Mesothelial cell of epicardium (in vitro differentiated cells): ENCODE data around the gene RXRA. TPM values are rescaled to one million over a fixed set of nuclear protein-coding genes. Genes with fewer than 3 reads are reported as not detected.

Experiments used
- DNase-seq, 2 experiments: peaks; one replicate each; pipeline ENCODE4 v3.0.0; 2021; ENCODE audit warnings: low spot score in 2 of 2; ENCODE audit not compliant: unreplicated experiment in 2 of 2
- H3K27ac Mint-ChIP-seq: 2 replicates; pipeline ENCODE4 v1.8.0; 2021; ENCODE audit warnings: mixed read lengths
- H3K27me3 Mint-ChIP-seq: 2 replicates; pipeline ENCODE4 v1.8.0; 2021; ENCODE audit warnings: low read depth, mixed read lengths
- H3K36me3 Mint-ChIP-seq: 2 replicates; pipeline ENCODE4 v1.8.0; 2021; ENCODE audit warnings: mixed read lengths
- H3K4me1 Mint-ChIP-seq: 2 replicates; pipeline ENCODE4 v1.8.0; 2021; ENCODE audit warnings: mixed read lengths
- H3K4me3 Mint-ChIP-seq: 2 replicates; pipeline ENCODE4 v1.8.0; 2021; ENCODE audit warnings: mild to moderate bottlenecking, moderate library complexity, mixed read lengths
- H3K9me3 Mint-ChIP-seq: 2 replicates; pipeline ENCODE4 v1.8.0; 2021; ENCODE audit warnings: mixed read lengths
- total RNA-seq: library from RNA; stranded (reverse); gene quantifications from 3 replicates; pipeline ENCODE4 v1.2.1, GENCODE V29; 2021
- TF ChIP-seq, protein P1 (sequence below): fragments of 200-600 bp; sonication (generic); IDR thresholded peaks from one replicate; pipeline ENCODE4 v1.5.0; 2021; ENCODE audit warnings: antibody characterized with exemption; ENCODE audit not compliant: unreplicated experiment

RXRA gene
- total RNA-seq, 1 donor from 2014 or later = 45.0 TPM

- peaks cover 40% of the 10 kb centered on the region for H3K27me3 Mint-ChIP-seq
- DNase-seq = no peak
- H3K9me3 Mint-ChIP-seq = no peaks in the 10 kb centered on the region
- no peaks in the 10 kb centered on the region for H3K36me3 Mint-ChIP-seq
- H3K4me3 Mint-ChIP-seq = no peak overlapping the region
- TF ChIP-seq, protein P1, sequence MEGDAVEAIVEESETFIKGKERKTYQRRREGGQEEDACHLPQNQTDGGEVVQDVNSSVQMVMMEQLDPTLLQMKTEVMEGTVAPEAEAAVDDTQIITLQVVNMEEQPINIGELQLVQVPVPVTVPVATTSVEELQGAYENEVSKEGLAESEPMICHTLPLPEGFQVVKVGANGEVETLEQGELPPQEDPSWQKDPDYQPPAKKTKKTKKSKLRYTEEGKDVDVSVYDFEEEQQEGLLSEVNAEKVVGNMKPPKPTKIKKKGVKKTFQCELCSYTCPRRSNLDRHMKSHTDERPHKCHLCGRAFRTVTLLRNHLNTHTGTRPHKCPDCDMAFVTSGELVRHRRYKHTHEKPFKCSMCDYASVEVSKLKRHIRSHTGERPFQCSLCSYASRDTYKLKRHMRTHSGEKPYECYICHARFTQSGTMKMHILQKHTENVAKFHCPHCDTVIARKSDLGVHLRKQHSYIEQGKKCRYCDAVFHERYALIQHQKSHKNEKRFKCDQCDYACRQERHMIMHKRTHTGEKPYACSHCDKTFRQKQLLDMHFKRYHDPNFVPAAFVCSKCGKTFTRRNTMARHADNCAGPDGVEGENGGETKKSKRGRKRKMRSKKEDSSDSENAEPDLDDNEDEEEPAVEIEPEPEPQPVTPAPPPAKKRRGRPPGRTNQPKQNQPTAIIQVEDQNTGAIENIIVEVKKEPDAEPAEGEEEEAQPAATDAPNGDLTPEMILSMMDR = no peak
- H3K27ac Mint-ChIP-seq = no peak overlapping the region
- H3K4me1 Mint-ChIP-seq = peaks cover 16% of the 10 kb centered on the region
These were observed 34.0 kb upstream of the RXRA start for GRCh38 chr9:134291961-134292871.

DNA sequence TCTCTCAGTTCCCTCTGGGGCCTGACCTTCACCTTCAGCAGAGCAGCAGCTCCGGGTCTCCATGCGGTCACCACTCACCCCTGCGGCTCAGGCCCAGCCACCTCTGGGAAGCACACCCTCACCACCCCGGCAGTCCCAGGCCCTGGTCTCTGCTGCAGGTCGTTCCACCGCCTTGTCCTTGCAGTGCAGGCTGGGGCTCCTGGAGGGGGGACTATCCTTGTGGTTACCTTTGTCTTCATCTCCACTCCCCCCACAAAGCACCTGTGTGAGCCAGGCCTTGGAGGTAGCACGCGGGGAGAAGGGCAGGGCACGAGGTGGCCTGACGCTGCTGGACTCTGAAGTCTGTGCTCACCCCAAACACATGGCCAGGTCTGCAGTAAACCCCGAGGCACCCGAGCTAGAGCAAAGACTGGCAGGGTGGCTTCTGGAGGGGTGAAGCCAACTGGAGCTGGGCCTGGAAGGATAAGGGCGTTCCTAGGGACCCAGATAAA, 33.2 kb upstream of the RXRA start:
- Mint-ChIP-seq H3K4me3 (no peak overlapping the region), H3K4me1 (peaks cover 11% of the 10 kb centered on the region), H3K27me3 (peaks cover 41% of the 10 kb centered on the region), H3K9me3 (no peaks in the 10 kb centered on the region), H3K27ac (no peak overlapping the region), H3K36me3 (no peaks in the 10 kb centered on the region)
- no peak for DNase-seq
- TF ChIP-seq, protein P1 = no peak

DNA sequence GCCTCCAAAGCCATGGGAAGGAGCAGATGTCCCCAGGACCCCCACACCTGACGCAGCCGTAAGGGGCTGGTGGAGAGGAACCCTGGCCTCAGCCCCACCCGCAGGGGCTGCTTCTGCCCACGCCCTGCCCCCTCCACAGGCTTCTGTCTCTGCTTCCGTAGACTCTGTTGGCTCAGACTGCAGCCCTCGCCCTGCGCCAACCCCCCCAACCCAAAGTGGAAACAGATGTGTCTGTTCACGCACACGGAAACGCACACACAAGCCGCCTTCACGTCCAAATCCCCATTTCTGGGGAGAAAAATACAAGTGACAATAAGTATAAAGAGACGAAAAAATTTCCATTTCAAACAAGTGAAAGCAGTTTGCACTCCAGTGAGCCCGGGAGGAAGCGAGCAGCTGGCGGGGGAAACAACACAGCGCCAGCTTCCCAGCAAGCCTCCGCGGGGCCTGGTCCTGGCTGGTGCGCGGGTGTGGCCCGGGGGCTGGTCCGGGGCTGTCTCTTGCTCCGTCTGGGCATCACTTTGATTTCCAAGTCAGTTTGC, 32.6 kb upstream of the RXRA start:
- H3K9me3 Mint-ChIP-seq = no peaks in the 10 kb centered on the region
- TF ChIP-seq, protein P1 = no peak
- no peaks in the 10 kb centered on the region for H3K36me3 Mint-ChIP-seq
- no peak overlapping the region for H3K4me3 Mint-ChIP-seq
- H3K27me3 Mint-ChIP-seq = peaks cover 45% of the 10 kb centered on the region
- peaks cover 9% of the 10 kb centered on the region for H3K4me1 Mint-ChIP-seq
- no peak for DNase-seq
- no peak overlapping the region for H3K27ac Mint-ChIP-seq

- H3K27ac Mint-ChIP-seq = no peak overlapping the region
- no peak for DNase-seq
- no peaks in the 10 kb centered on the region for H3K36me3 Mint-ChIP-seq
- TF ChIP-seq, protein P1 = no peak
- H3K27me3 Mint-ChIP-seq = peaks cover 44% of the 10 kb centered on the region
- H3K4me1 Mint-ChIP-seq = peaks cover 9% of the 10 kb centered on the region
- H3K9me3 Mint-ChIP-seq = no peaks in the 10 kb centered on the region
- H3K4me3 Mint-ChIP-seq = no peak overlapping the region
These were observed 31.8 kb upstream of the RXRA start for GRCh38 chr9:134294153-134295071.

DNA sequence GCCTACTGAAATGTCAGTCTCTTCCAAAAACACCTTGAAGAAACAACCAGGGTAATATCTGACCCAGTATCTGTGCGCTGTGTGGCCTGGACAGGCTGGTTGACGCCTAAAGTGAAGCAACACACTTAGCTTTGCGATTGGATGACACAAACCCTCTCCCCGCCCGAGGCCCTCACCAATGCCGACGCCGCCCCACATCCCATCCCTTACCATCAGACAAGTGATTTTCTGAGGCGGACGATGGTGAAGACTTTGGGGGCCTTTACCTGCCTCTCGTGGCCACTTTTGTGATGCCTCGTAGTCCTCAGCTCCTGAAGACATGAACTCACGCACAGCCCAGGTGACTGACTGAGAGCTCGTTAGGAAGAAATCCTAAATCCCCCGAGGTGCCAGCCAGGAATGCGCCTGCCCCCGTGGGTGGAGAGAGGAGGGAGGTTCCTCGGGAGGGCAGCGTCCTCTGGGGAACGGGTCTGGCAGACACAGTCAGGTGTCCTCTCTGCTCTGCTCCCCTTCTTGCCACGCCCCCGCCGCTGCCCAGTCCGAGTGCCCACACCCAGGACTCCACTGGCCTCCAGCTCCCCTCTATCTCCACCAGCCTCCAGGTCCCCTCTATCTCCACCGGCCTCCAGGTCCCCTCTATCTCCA, 31.0 kb upstream of the RXRA start:
- H3K36me3 Mint-ChIP-seq = no peaks in the 10 kb centered on the region
- H3K27me3 Mint-ChIP-seq = peaks cover 43% of the 10 kb centered on the region
- DNase-seq = no peak
- no peaks in the 10 kb centered on the region for H3K9me3 Mint-ChIP-seq
- no peak overlapping the region for H3K4me3 Mint-ChIP-seq
- TF ChIP-seq, protein P1 = no peak
- H3K27ac Mint-ChIP-seq = no peak overlapping the region
- H3K4me1 Mint-ChIP-seq = peaks cover 9% of the 10 kb centered on the region
